ENCODE results near the gene SEMA5A. TPM values are rescaled to one million over a fixed set of nuclear protein-coding genes. Genes with fewer than 3 reads are reported as not detected.
A peak's percentile ranks its signal among the peaks of the same experiment; 100 is the strongest.

Gene SEMA5A
- total and polyA plus RNA-seq, 11 donors = 4.6 to 71.5 (median 33.8) TPM

DNA sequence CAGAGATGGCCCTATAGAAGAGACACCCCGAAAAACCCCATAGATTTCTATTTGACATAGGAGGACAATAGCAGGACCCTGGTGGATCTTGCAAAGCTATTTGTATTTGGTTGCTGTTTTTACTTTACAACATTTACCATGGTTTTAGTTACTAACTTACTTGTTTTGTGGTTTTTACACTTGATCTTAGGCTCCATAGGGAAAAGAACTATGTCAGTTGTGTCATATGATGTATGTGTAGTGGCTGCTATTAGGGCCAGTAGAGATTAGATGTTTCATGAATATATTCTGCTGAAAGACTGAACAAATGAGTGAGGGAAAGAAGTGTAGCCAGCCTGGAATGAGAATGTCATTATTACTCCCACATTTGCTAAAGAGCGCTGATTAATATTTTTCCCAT, 388.1 kb downstream of the SEMA5A start:
- ATAC-seq = no peak

DNA sequence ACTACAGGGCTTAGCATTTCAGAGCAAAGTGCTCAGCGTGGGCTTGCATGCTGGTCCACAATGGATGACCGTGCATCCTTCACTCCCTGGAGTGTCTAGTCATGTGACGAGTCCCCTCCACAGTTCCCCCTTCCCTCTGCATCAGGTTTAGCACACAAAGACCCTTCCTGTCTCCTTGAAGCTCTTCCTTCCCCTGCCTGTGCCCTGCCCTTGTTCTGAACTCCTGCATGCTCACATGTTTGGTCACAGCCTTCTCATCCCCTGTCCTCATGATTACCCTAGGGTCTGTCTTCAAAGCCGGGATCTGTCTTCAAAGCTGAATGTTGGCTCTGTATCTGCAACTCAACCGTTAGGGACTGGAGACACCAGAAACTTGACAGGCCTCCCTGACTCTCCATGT, 388.9 kb downstream of the SEMA5A start:
- Histone ChIP-seq H3K36me3 (peaks cover 0 to 4% (median 0%) of the 10 kb centered on the region in 9 donors), H3K27me3 (no peaks in the 10 kb centered on the region), H3K4me3 (no peak overlapping the region), H3K9me3 (no peaks in the 10 kb centered on the region), H3K27ac (no peak overlapping the region), H3K4me1 (peaks cover 0 to 6% (median 0%) of the 10 kb centered on the region in 12 donors)
- 59 to 71% (median 67%) methylated on average over 5 of the region's 5 CpGs for WGBS, 4 donors
- ATAC-seq (no peak), DNase-seq (no peak)
- TF ChIP-seq, protein P1, sequence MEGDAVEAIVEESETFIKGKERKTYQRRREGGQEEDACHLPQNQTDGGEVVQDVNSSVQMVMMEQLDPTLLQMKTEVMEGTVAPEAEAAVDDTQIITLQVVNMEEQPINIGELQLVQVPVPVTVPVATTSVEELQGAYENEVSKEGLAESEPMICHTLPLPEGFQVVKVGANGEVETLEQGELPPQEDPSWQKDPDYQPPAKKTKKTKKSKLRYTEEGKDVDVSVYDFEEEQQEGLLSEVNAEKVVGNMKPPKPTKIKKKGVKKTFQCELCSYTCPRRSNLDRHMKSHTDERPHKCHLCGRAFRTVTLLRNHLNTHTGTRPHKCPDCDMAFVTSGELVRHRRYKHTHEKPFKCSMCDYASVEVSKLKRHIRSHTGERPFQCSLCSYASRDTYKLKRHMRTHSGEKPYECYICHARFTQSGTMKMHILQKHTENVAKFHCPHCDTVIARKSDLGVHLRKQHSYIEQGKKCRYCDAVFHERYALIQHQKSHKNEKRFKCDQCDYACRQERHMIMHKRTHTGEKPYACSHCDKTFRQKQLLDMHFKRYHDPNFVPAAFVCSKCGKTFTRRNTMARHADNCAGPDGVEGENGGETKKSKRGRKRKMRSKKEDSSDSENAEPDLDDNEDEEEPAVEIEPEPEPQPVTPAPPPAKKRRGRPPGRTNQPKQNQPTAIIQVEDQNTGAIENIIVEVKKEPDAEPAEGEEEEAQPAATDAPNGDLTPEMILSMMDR (IDR thresholded peaks at IDR 0.05) = no peak
- TF ChIP-seq POLR2A (IDR thresholded peaks at IDR 0.05) = no peak
- intact Hi-C loops (cut with DNase I) = loop anchor here in 3 of 10 donors (10.0 kb wide), 1 partner anchor 388 kb away; the partner anchor contains the start of gene SEMA5A (in 3 of the 3)

More for the DNA sequence above, 388.1 kb downstream of the SEMA5A start:
- Histone ChIP-seq H3K4me3 (no peak overlapping the region), H3K36me3 (peaks cover 0 to 4% (median 0%) of the 10 kb centered on the region in 9 donors), H3K27me3 (no peaks in the 10 kb centered on the region), H3K27ac (no peak overlapping the region), H3K9me3 (no peaks in the 10 kb centered on the region), H3K4me1 (no peaks in the 10 kb centered on the region)
- intact Hi-C loops (cut with DNase I) = loop anchor here in 3 of 10 donors (10.0 kb wide), 1 partner anchor 387 kb away; the partner anchor contains the start of gene SEMA5A (in 3 of the 3)
- WGBS, 4 donors = 94 to 98% (median 95%) methylated on average over 2 of the region's 2 CpGs
- no peak for DNase-seq
- TF ChIP-seq POLR2A (IDR thresholded peaks at IDR 0.05) = no peak
- TF ChIP-seq, protein P1 (IDR thresholded peaks at IDR 0.05) = no peak

DNA sequence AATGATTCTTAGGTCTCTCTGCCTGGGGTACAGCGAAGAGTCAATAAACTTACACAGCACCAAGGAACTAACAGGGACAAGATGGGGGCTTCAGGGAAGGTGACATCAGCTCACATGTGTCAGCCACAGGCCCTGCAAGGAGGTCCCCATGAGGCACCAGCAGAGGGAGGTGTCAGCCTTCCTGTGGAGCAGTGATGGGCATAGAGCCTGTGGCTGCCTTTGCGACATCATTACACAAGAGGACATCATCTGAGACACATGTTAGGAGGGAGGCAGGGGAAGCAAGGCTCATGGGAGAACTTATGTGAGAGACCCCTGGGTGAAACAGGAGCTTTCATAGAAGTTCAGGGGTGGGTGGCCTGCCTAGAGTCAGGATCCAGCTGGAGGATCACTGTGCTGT, 389.6 kb downstream of the SEMA5A start:
- Histone ChIP-seq H3K4me3 (no peak overlapping the region), H3K27me3 (no peaks in the 10 kb centered on the region), H3K27ac (no peak overlapping the region), H3K4me1 (peaks cover 0 to 13% (median 2%) of the 10 kb centered on the region in 12 donors), H3K36me3 (peaks cover 0 to 4% (median 0%) of the 10 kb centered on the region in 9 donors), H3K9me3 (no peaks in the 10 kb centered on the region)
- intact Hi-C loops (cut with DNase I) = loop anchor here in 3 of 10 donors (10.0 kb wide), 1 partner anchor 389 kb away; the partner anchor contains the start of gene SEMA5A (in 3 of the 3)
- 76 to 83% (median 79%) methylated on average over 2 of the region's 2 CpGs for WGBS, 4 donors
- peak in 2 of 5 donors; percentile 14 to 36 for DNase-seq
- no peak for TF ChIP-seq POLR2A (IDR thresholded peaks at IDR 0.05)
- TF ChIP-seq, protein P1 (IDR thresholded peaks at IDR 0.05) = peak in 9 of 12 donors; percentile 8 to 51 (median 30)
- ATAC-seq = peak in 3 of 4 donors; percentile 61 to 72 (median 70)

DNA sequence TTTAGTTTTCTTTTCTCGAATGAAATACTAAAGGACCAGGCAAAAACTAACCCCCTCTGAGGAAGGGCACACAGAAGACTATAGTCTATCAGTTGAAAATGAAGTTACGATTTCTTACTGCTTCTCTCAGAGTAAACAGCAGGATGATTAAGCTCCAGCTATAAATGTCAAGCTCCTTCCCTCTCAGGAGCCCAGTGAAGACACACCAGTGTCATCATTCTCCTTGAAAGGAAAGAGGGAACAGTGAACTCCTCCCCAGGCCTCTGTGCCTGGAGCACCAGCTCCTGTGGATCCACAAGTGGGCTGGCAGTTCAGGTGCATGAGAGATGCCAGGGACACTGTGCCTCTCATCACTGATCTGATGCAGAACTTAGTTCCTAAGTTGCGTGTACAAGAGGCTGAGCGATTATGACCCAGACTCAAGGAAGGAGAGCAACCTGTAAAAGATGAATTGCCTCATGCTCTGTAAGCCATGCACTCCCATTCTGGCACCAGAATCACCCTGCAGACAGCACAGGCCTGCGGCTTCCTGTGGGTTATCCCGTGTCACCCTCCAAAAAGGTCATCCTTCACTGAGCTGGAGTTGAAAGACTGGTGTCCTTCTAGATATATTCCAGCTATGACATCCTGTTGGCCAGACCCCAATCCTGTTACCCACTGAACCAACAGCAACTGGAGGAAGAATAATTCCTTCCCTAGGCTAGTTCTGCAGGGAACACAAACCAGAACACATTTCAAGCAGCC, 394.0 kb downstream of the SEMA5A start:
- Histone ChIP-seq H3K27me3 (no peaks in the 10 kb centered on the region), H3K27ac (peak overlapping the region in 1 of 12 donors; percentile 34), H3K4me1 (peaks cover 0 to 13% (median 2%) of the 10 kb centered on the region in 12 donors), H3K4me3 (no peak overlapping the region), H3K9me3 (no peaks in the 10 kb centered on the region), H3K36me3 (peaks cover 0 to 4% (median 0%) of the 10 kb centered on the region in 9 donors)
- DNase-seq (peak in 3 of 5 donors; percentile 12 to 50 (median 34)), ATAC-seq (peak; percentile 64 to 93 (median 80))
- TF ChIP-seq, protein P1 (IDR thresholded peaks at IDR 0.05) = no peak
- TF ChIP-seq POLR2A (IDR thresholded peaks at IDR 0.05) = no peak
- intact Hi-C loops (cut with DNase I) = loop anchor here in 3 of 10 donors (10.0 kb wide), 1 partner anchor 393 kb away; the partner anchor contains the start of gene SEMA5A (in 3 of the 3)
- 52 to 63% (median 56%) methylated on average over 6 of the region's 6 CpGs for WGBS, 4 donors
